Eye (tissue), 1 donor: ENCODE measurements around the gene ANKRD20A1.
"Not testable (repeated sequence)": the region's sequence is repeated elsewhere in the genome, so short reads cannot be mapped to it uniquely, and the experiment has no call there.

Experiments
- DNase-seq: peaks from one replicate; pipeline ENCODE4 v3.0.0-alpha.2; 2015

Gene ANKRD20A1

GRCh38 chr9:67858871-67859270, at the start of gene ANKRD20A1:
Gene ANKRD20A1, plus strand, starts transcription at chr9:67858931. Its CDS starts 496 bp downstream, at chr9:67859427.
- not testable (repeated sequence) for DNase-seq

- DNase-seq: not testable (repeated sequence)
Measured at GRCh38 chr9:67832088-67832487, 26.6 kb upstream of the ANKRD20A1 start.
